PC-9 (cell line): ENCODE results near the gene POPDC2. TPM values are rescaled to one million over a fixed set of nuclear protein-coding genes. Genes with fewer than 3 reads are reported as not detected.

Experiments used
- BruUV-seq: library from RNA; stranded (reverse); fragments of 400-500 nt; replicated peaks from 2 replicates; lab custom pipeline; 2021; lab: Mats Ljungman, UMichigan
- CTCF ChIA-PET: fragments of 300-600 bp; sonication (Branson Sonifier 250); formaldehyde crosslinking; loops from one replicate; lab custom pipeline; 2022; ENCODE audit warnings: antibody characterized with exemption; lab: Charles Lee
- POLR2A ChIA-PET: fragments of 300-600 bp; sonication (Branson Sonifier 250); formaldehyde crosslinking; loops from one replicate; lab custom pipeline; 2022; ENCODE audit warnings: antibody characterized with exemption; ENCODE audit not compliant: unreplicated experiment; lab: Charles Lee
- DNase-seq, 2 experiments: peaks; one replicate each; pipeline versions ENCODE4 v3.0.0 to v3.0.0-alpha.2; 2015 to 2022; ENCODE audit warnings: mixed read lengths in 1 of 2
- H2AFZ ChIP-seq: fragments of 200-600 bp; sonication (generic); 2 replicates; pipeline ENCODE4 v1.8.1; 2017; ENCODE audit warnings: antibody characterized with exemption
- H3F3A ChIP-seq: fragments of 200-600 bp; sonication (generic); 2 replicates; pipeline ENCODE4 v1.8.1; 2017; ENCODE audit warnings: antibody characterized with exemption, mild to moderate bottlenecking, low read depth; ENCODE audit not compliant: insufficient read depth
- H3K27ac ChIP-seq: fragments of 200-600 bp; sonication (generic); 2 replicates; pipeline ENCODE4 v1.6.1; 2016; ENCODE audit warnings: mixed run types
- H3K27me3 ChIP-seq: fragments of 200-600 bp; sonication (generic); 2 replicates; pipeline ENCODE4 v1.6.1; 2016; ENCODE audit warnings: low read depth, mixed run types; ENCODE audit not compliant: insufficient read depth
- H3K36me3 ChIP-seq: fragments of 200-600 bp; sonication (generic); 2 replicates; pipeline ENCODE4 v1.6.1; 2016; ENCODE audit warnings: low read depth, mixed run types
- H3K4me1 ChIP-seq: fragments of 200-600 bp; sonication (generic); replicated peaks from 2 replicates; pipeline ENCODE4 v1.6.1; 2016; ENCODE audit warnings: mixed run types; ENCODE audit not compliant: insufficient read depth
- H3K4me2 ChIP-seq: fragments of 200-600 bp; sonication (generic); 2 replicates; pipeline ENCODE4 v1.6.1; 2017; ENCODE audit warnings: mixed run types
- H3K4me3 ChIP-seq: fragments of 200-600 bp; sonication (generic); 2 replicates; pipeline ENCODE4 v1.6.1; 2016; ENCODE audit warnings: mixed run types
- H3K79me2 ChIP-seq: fragments of 200-600 bp; sonication (generic); 2 replicates; pipeline ENCODE4 v1.6.1; 2017; ENCODE audit warnings: low read depth, mixed run types
- H3K9me2 ChIP-seq: fragments of 200-600 bp; sonication (generic); 2 replicates; pipeline ENCODE4 v1.8.1; 2017; ENCODE audit warnings: mild to moderate bottlenecking; ENCODE audit not compliant: insufficient read depth
- H3K9me3 ChIP-seq: fragments of 200-600 bp; sonication (generic); 2 replicates; pipeline ENCODE4 v1.8.1; 2016; ENCODE audit warnings: low read depth; ENCODE audit not compliant: insufficient read depth
- H4K20me1 ChIP-seq: fragments of 200-600 bp; sonication (generic); 2 replicates; pipeline ENCODE4 v1.8.1; 2017; ENCODE audit not compliant: insufficient read depth
- EZH2 ChIP-seq: fragments of 200-600 bp; sonication (generic); IDR thresholded peaks from 2 replicates; pipeline ENCODE4 v1.8.0; 2017; ENCODE audit warnings: antibody characterized with exemption, low read depth
- intact Hi-C: fragments of 100-400 bp; cut with micrococcal nuclease; formaldehyde crosslinking; loops from one replicate; pipeline ENCODE4 v1.10.0; 2022; ENCODE audit not compliant: unreplicated experiment
- total RNA-seq: library from RNA; stranded (reverse); gene quantifications from 2 replicates; pipeline ENCODE4 v1.2.3, GENCODE V29; 2021
- TF ChIP-seq, protein P1 (sequence below): fragments of 200-600 bp; sonication (generic); conservative IDR thresholded peaks from 2 replicates; pipeline ENCODE4 v1.6.1; 2017; ENCODE audit warnings: mixed run types, antibody characterized with exemption, mild to moderate bottlenecking, moderate library complexity

The POPDC2 gene
- total RNA-seq, 1 experiment from 2014 or later: 3.5 TPM

- Histone ChIP-seq H3K27me3 (no peaks in the 10 kb centered on the region), H3F3A (no peaks in the 10 kb centered on the region), H3K36me3 (no peaks in the 10 kb centered on the region; the same call in 1 of the 2 replicates), H3K4me1 (no peaks in the 10 kb centered on the region), H3K4me2 (no peak overlapping the region), H3K9me3 (no peaks in the 10 kb centered on the region), H4K20me1 (no peaks in the 10 kb centered on the region), H3K4me3 (no peak overlapping the region), H3K79me2 (no peaks in the 10 kb centered on the region), H2AFZ (no peak overlapping the region), H3K27ac (no peak overlapping the region), H3K9me2 (no peaks in the 10 kb centered on the region)
- CTCF ChIA-PET: no interaction called here
- POLR2A ChIA-PET: interaction anchor here (0.7 kb wide), 1 partner anchor 139 kb away, joined by 3 read pairs; no protein-coding TSS in a partner anchor
- no peak for TF ChIP-seq EZH2
- TF ChIP-seq, protein P1, sequence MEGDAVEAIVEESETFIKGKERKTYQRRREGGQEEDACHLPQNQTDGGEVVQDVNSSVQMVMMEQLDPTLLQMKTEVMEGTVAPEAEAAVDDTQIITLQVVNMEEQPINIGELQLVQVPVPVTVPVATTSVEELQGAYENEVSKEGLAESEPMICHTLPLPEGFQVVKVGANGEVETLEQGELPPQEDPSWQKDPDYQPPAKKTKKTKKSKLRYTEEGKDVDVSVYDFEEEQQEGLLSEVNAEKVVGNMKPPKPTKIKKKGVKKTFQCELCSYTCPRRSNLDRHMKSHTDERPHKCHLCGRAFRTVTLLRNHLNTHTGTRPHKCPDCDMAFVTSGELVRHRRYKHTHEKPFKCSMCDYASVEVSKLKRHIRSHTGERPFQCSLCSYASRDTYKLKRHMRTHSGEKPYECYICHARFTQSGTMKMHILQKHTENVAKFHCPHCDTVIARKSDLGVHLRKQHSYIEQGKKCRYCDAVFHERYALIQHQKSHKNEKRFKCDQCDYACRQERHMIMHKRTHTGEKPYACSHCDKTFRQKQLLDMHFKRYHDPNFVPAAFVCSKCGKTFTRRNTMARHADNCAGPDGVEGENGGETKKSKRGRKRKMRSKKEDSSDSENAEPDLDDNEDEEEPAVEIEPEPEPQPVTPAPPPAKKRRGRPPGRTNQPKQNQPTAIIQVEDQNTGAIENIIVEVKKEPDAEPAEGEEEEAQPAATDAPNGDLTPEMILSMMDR: no peak
- intact Hi-C loops: no loop called here
- no TSS peak for BruUV-seq
- DNase-seq: no peak
Measured at GRCh38 chr3:119664370-119664769, 4.0 kb upstream of the POPDC2 start.

GRCh38 chr3:119663885-119664284 is 3.5 kb upstream of the POPDC2 start:
- TF ChIP-seq, protein P1: no peak
- no peak for TF ChIP-seq EZH2
- Histone ChIP-seq H4K20me1 (no peaks in the 10 kb centered on the region), H3K27ac (no peak overlapping the region), H3K79me2 (no peaks in the 10 kb centered on the region), H3K9me2 (no peaks in the 10 kb centered on the region), H3K4me1 (no peaks in the 10 kb centered on the region), H3K36me3 (no peaks in the 10 kb centered on the region), H3F3A (no peaks in the 10 kb centered on the region), H3K4me3 (no peak overlapping the region), H3K27me3 (no peaks in the 10 kb centered on the region), H3K9me3 (no peaks in the 10 kb centered on the region), H2AFZ (no peak overlapping the region), H3K4me2 (no peak overlapping the region)
- ChIA-PET CTCF (no interaction called here), POLR2A (interaction anchor here (0.7 kb wide), 1 partner anchor 138 kb away, joined by 3 read pairs; no protein-coding TSS in a partner anchor)
- intact Hi-C loops: no loop called here
- no TSS peak for BruUV-seq
- DNase-seq: no peak

- intact Hi-C loops: no loop called here
- H4K20me1 ChIP-seq: no peaks in the 10 kb centered on the region
- H3K36me3 ChIP-seq: no peaks in the 10 kb centered on the region
- CTCF ChIA-PET: no interaction called here
- H3K4me1 ChIP-seq: no peaks in the 10 kb centered on the region
- no peaks in the 10 kb centered on the region for H3F3A ChIP-seq
- no peak overlapping the region for H3K4me2 ChIP-seq
- POLR2A ChIA-PET: interaction anchor here (0.6 to 0.7 kb wide), 3 partner anchors 18 to 501 kb away, joined by 3 to 5 read pairs (median 4); no protein-coding TSS in a partner anchor
- DNase-seq: no peak
- no peaks in the 10 kb centered on the region for H3K9me2 ChIP-seq
- no peaks in the 10 kb centered on the region for H3K79me2 ChIP-seq
- no peak overlapping the region for H3K4me3 ChIP-seq
- TF ChIP-seq EZH2: no peak
- TF ChIP-seq, protein P1: no peak
- no peaks in the 10 kb centered on the region for H3K9me3 ChIP-seq
- no TSS peak for BruUV-seq
- H3K27ac ChIP-seq: no peak overlapping the region
- H3K27me3 ChIP-seq: no peaks in the 10 kb centered on the region
- H2AFZ ChIP-seq: no peak overlapping the region
Measured at GRCh38 chr3:119662604-119663373, 2.4 kb upstream of the POPDC2 start.
